ENCODE measurements around the gene GNB2.

DNA sequence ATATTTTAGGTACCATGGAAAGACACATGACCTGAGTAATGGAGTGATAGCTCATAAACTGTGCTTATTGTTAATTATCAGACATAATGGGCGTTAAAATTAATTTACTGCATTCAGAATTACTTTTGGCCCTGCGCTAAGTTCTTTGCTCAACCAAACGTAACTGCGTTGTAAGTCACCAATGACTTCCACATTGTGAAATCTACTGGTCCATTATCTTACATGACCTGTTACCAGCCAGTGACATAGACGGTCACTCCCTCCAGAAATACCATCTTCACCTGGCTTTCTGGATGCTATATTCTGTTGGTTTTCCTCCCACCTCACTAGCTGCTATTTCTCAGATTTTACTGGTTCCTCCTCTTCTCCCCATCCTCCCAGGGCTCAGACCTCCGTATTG, 25.5 kb downstream of the GNB2 start:
- TF ChIP-seq FOXA1 (IDR thresholded peaks at IDR 0.05) (no peak), RAD21 (IDR thresholded peaks at IDR 0.05) (no peak), JUND (IDR thresholded peaks at IDR 0.05) (no peak), GABPA (IDR thresholded peaks at IDR 0.05 in 1 of 2, conservative IDR thresholded peaks at IDR 0.05 in 1 of 2) (no peak), EGR1 (IDR thresholded peaks at IDR 0.05; ENCODE audit: low read depth in 2 of 2) (no peak), SP1 (IDR thresholded peaks at IDR 0.05) (no peak)
- TF ChIP-seq, protein P1, sequence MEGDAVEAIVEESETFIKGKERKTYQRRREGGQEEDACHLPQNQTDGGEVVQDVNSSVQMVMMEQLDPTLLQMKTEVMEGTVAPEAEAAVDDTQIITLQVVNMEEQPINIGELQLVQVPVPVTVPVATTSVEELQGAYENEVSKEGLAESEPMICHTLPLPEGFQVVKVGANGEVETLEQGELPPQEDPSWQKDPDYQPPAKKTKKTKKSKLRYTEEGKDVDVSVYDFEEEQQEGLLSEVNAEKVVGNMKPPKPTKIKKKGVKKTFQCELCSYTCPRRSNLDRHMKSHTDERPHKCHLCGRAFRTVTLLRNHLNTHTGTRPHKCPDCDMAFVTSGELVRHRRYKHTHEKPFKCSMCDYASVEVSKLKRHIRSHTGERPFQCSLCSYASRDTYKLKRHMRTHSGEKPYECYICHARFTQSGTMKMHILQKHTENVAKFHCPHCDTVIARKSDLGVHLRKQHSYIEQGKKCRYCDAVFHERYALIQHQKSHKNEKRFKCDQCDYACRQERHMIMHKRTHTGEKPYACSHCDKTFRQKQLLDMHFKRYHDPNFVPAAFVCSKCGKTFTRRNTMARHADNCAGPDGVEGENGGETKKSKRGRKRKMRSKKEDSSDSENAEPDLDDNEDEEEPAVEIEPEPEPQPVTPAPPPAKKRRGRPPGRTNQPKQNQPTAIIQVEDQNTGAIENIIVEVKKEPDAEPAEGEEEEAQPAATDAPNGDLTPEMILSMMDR (IDR thresholded peaks at IDR 0.05; ENCODE audit: low read depth, low read length, missing input control), result no peak
- TF ChIP-seq, protein P2, sequence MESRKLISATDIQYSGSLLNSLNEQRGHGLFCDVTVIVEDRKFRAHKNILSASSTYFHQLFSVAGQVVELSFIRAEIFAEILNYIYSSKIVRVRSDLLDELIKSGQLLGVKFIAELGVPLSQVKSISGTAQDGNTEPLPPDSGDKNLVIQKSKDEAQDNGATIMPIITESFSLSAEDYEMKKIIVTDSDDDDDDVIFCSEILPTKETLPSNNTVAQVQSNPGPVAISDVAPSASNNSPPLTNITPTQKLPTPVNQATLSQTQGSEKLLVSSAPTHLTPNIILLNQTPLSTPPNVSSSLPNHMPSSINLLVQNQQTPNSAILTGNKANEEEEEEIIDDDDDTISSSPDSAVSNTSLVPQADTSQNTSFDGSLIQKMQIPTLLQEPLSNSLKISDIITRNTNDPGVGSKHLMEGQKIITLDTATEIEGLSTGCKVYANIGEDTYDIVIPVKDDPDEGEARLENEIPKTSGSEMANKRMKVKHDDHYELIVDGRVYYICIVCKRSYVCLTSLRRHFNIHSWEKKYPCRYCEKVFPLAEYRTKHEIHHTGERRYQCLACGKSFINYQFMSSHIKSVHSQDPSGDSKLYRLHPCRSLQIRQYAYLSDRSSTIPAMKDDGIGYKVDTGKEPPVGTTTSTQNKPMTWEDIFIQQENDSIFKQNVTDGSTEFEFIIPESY (IDR thresholded peaks at IDR 0.05), result no peak
- TF ChIP-seq, protein P3, sequence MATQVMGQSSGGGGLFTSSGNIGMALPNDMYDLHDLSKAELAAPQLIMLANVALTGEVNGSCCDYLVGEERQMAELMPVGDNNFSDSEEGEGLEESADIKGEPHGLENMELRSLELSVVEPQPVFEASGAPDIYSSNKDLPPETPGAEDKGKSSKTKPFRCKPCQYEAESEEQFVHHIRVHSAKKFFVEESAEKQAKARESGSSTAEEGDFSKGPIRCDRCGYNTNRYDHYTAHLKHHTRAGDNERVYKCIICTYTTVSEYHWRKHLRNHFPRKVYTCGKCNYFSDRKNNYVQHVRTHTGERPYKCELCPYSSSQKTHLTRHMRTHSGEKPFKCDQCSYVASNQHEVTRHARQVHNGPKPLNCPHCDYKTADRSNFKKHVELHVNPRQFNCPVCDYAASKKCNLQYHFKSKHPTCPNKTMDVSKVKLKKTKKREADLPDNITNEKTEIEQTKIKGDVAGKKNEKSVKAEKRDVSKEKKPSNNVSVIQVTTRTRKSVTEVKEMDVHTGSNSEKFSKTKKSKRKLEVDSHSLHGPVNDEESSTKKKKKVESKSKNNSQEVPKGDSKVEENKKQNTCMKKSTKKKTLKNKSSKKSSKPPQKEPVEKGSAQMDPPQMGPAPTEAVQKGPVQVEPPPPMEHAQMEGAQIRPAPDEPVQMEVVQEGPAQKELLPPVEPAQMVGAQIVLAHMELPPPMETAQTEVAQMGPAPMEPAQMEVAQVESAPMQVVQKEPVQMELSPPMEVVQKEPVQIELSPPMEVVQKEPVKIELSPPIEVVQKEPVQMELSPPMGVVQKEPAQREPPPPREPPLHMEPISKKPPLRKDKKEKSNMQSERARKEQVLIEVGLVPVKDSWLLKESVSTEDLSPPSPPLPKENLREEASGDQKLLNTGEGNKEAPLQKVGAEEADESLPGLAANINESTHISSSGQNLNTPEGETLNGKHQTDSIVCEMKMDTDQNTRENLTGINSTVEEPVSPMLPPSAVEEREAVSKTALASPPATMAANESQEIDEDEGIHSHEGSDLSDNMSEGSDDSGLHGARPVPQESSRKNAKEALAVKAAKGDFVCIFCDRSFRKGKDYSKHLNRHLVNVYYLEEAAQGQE (IDR thresholded peaks at IDR 0.05), result no peak

Data from liver (tissue), 3 donors.